ENCODE data around the gene COL2A1. TPM values are rescaled to one million over a fixed set of nuclear protein-coding genes. Genes with fewer than 3 reads are reported as not detected.

Gene COL2A1
- total and polyA plus RNA-seq, 2 donors (not counting 3 experiments of a cell fraction or from before 2014, with no cell fraction given) = not detected

DNA sequence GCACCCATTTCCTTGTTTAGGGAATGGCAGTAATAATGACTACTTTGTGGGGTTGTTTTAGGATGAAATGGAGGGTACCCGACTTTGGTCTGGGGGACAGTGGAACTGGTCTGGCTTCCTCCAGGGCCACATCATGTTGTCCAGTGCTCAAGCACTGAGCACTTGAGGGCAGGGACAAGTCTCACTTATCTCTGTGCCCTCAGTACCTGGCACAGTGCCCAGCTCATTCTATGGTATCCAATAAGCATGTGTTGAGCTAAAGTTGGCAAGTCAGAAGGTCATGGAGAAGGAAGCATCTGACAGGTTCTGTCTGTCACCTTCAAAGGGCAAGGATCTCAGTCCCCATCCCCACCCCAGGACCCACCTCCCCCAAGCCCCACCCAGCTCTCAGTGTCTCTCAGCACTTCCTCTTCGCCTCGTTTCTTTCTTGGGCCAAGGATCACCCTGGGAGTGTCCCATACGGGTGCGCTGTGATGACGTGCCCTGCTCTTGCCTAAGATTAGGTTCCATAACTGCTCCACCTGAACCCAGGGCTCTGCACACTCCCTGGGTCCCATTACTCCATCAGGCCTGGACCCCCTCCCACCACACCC lies 65.2 kb downstream of the COL2A1 start:
- intact Hi-C loops (cut with micrococcal nuclease) = no loop called here
- dilution Hi-C loops (cut with MboI; ENCODE audit: extremely low pct_ligation_motif_present, low sequenced_read_pairs) = no loop called here
- H4K20me1 ChIP-seq (replicated peaks; ENCODE audit: control insufficient read depth, extremely low read depth, insufficient read depth, low read length) = no peaks in the 10 kb centered on the region
- H3K9ac ChIP-seq (replicated peaks; ENCODE audit: extremely low read depth, insufficient read depth, low read length) = no peak overlapping the region
- FAIRE-seq (no peak), DNase-seq (ENCODE audit: low read depth, low spot score) (no peak)
- H3K4me1 ChIP-seq (ENCODE audit: control insufficient read depth, extremely low read depth, insufficient read depth, low read length) = no peaks in the 10 kb centered on the region
- H3K27me3 ChIP-seq (ENCODE audit: control insufficient read depth in 2 of 2, insufficient read depth in 2 of 2, low read length in 2 of 2) = peaks cover 19 to 25% of the 10 kb centered on the region in 2 experiments
- H3K27ac ChIP-seq (ENCODE audit: insufficient read depth, low read depth, low read length) = no peak overlapping the region
- H3K79me2 ChIP-seq (ENCODE audit: control insufficient read depth, insufficient read depth, low read length) = no peaks in the 10 kb centered on the region
- no peak for TF ChIP-seq POLR2A (IDR thresholded peaks at IDR 0.05; ENCODE audit: low read depth, low read length)
- TF ChIP-seq GATA2 (IDR thresholded peaks at IDR 0.05; ENCODE audit: insufficient read depth, insufficient read length, low read depth, low read length) = no peak
- no peak for TF ChIP-seq JUN (IDR thresholded peaks at IDR 0.05; ENCODE audit: borderline replicate concordance, insufficient read depth, insufficient read length, low read depth)
- no peak for TF ChIP-seq POLR2AphosphoS5 (IDR thresholded peaks at IDR 0.05; ENCODE audit: insufficient read depth, low read depth, low read length)
- TF ChIP-seq, protein P1, sequence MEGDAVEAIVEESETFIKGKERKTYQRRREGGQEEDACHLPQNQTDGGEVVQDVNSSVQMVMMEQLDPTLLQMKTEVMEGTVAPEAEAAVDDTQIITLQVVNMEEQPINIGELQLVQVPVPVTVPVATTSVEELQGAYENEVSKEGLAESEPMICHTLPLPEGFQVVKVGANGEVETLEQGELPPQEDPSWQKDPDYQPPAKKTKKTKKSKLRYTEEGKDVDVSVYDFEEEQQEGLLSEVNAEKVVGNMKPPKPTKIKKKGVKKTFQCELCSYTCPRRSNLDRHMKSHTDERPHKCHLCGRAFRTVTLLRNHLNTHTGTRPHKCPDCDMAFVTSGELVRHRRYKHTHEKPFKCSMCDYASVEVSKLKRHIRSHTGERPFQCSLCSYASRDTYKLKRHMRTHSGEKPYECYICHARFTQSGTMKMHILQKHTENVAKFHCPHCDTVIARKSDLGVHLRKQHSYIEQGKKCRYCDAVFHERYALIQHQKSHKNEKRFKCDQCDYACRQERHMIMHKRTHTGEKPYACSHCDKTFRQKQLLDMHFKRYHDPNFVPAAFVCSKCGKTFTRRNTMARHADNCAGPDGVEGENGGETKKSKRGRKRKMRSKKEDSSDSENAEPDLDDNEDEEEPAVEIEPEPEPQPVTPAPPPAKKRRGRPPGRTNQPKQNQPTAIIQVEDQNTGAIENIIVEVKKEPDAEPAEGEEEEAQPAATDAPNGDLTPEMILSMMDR (IDR thresholded peaks at IDR 0.05; ENCODE audit: extremely low read depth in 1 of 2, insufficient read depth in 1 of 2, low read depth in 1 of 2, low read length in 2 of 2) = no peak
- TF ChIP-seq, protein P2, sequence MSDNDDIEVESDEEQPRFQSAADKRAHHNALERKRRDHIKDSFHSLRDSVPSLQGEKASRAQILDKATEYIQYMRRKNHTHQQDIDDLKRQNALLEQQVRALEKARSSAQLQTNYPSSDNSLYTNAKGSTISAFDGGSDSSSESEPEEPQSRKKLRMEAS (IDR thresholded peaks at IDR 0.05; ENCODE audit: insufficient read depth, insufficient read length) = no peak
- no peaks in the 10 kb centered on the region for H3K9me1 ChIP-seq (replicated peaks; ENCODE audit: control insufficient read depth, extremely low read depth, insufficient read depth, low read length)
- no peak overlapping the region for H2AFZ ChIP-seq (ENCODE audit: low read depth, low read length)
- ChIA-PET CTCF (interaction anchor here (1.9 kb wide), 1 partner anchor 11 kb away, joined by 6 read pairs; no protein-coding TSS in a partner anchor), POLR2A (no interaction called here)
- no peaks in the 10 kb centered on the region for H3K36me3 ChIP-seq (ENCODE audit: control insufficient read depth in 2 of 2, extremely low read depth in 1 of 2, insufficient read depth in 2 of 2, low read length in 2 of 2)
- H3K4me2 ChIP-seq (ENCODE audit: insufficient read depth, low read length) = no peak overlapping the region
- H3K9me3 ChIP-seq (replicated peaks; ENCODE audit: control insufficient read depth, insufficient read depth, low read length) = no peaks in the 10 kb centered on the region
- no peak overlapping the region for H3K4me3 ChIP-seq (replicated peaks in 1 of 3; ENCODE audit: insufficient read depth in 1 of 3, low read depth in 1 of 3, low read length in 3 of 3)
- BruUV-seq (replicated peaks) = no TSS peak

Measured in endothelial cell of umbilical vein (primary cell).